HG02571 (cell line): ENCODE results near the gene ACTR1B.
"Not testable (repeated sequence)": the region's sequence is repeated elsewhere in the genome, so short reads cannot be mapped to it uniquely, and the experiment has no call there.

Experiments
- ATAC-seq: cut with Tn5 transposase; IDR thresholded peaks from one replicate; pipeline ENCODE4 v1.9.1; 2021; ENCODE audit warnings: mild to moderate bottlenecking, moderate library complexity; ENCODE audit not compliant: unreplicated experiment

ACTR1B gene

DNA sequence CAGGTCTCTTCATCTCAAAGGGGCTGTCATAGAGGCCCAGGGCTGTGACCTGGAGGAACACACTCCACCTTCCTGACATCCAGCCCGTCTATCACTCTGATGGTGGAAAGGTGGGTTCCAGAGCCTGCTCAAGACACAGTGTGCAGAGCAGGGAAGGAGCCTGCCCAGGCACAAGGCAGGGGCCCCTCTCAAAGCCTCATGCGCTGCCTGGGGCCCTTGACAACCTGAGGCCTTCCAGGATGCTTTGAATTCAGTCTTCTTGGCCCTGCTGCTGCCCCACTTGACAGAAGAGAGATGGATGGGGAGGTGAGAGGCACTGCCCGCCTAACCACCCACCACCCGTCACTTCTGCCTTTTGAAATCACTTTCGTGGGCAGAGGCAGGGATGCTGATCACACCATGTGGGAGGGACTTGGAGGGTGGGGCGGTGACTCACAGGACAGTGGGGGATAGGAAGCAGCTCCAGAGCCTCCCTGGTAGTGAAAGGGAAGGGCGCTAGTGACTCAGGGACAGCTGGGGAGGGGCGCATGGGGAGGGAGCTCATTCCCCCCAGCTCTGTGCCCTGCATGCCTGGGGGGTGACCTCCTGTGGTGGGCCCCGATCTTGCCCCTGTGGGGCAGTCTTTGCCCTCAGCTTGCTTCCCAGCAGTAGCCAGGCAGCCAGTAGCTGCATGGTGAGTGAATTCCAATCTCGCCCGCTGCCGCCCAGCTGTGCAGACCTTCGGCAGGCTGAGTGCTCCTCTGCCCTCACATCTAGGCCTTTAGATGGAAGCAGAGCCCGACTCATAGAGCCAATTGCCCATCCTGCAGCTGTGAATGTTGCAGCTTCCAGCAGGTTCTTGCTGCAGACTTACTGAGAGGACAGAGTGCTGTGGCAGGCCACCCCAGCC is 44.7 kb downstream of the ACTR1B start:
- ATAC-seq: not testable (repeated sequence)

DNA sequence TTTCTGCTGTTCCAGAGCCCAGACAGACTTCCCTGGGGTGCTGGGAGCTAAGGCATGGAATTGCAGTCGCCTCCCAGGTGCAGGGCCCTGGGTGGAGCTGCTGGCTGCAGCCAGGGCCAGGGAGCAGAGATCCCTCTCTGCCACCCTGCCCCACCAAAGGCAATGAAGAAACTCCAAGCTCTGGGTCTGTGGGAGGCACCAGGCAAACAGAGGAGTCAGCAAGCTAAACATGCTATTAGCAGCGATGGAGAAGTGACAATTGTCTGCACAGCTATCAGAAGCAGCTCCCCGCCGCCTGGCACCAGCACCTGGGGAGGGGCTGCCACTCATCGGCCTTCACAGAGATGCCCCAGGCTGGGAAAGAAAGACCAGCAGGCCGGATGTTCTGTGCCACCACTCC is 45.9 kb downstream of the ACTR1B start:
- ATAC-seq: no peak

DNA sequence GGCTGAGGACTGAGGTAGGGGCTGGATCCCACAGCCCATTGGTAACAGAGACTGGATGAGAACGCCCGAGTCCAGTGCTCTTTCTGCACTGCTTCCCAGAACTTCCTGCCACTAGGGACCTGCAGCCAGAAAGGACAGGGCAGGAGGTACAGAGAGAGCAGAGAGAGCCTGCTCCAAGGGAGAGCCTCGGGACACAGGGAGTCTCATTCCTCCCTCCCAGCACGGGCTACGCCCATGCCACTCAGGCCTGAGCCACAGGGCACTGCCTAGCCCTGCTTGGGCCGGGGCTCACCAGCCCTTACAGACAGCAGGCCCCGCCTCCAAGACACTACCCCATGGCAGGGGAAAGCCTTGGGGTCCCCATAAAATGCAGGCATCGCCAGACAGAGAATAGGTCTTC is 48.1 kb downstream of the ACTR1B start:
- not testable (repeated sequence) for ATAC-seq

DNA sequence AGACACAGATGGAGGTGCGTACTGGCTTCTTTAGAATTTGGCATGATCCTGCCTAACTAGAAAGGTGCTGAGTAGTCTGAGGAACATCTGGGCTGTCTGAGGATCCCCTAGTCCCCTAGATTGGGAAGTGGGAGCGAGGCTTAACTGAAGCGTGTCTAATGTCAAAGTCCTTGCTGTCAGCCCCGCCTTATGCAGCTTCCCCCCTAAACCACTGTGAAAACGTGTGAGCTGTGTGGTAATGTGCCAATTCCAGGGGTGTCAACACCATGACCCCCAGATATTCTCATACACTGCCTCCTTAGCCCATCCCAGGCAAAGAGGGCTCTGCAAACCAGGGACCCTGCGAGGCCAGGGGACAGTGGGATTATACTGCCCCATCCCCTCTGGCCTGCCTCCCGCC is 51.9 kb downstream of the ACTR1B start:
- ATAC-seq: not testable (repeated sequence)

DNA sequence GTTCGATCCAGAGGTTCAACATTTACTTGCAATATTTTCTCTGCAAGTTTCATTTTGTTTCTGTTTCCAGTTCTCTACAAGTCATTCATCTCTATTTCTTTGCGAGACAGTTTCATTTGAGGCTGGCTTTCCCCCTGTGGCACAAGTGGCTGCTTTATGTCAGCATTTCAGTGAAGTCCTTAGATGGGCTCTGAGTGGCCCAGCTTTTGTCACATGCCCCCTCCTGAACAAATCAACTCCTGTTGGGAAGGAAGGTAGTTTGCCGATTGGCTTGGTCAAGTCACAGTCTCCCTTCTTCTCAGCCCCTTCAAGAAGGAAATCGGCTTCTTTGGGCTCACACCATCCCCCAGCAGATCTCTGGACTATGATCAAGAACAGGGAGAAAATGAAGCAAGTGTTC is 55.1 kb downstream of the ACTR1B start:
- not testable (repeated sequence) for ATAC-seq
